Neuronal stem cell (in vitro differentiated cells): ENCODE data around the gene EIF4G3.
"Not testable (repeated sequence)": the region's sequence is repeated elsewhere in the genome, so short reads cannot be mapped to it uniquely, and the experiment has no call there.

Source experiments
- DNase-seq: peaks from one replicate; pipeline ENCODE4 v3.0.0-alpha.2; 2013; ENCODE audit warnings: low spot score
- H2AFZ ChIP-seq: one replicate; pipeline ENCODE4 v1.6.1; 2013; ENCODE audit warnings: mild to moderate bottlenecking, low read length, inconsistent platforms
- H2AK5ac ChIP-seq: 2 replicates; pipeline ENCODE4 v1.6.1; 2013; ENCODE audit warnings: low read depth, mild to moderate bottlenecking, inconsistent platforms, low read length, moderate library complexity, mixed read lengths
- H2BK120ac ChIP-seq: 2 replicates; pipeline ENCODE4 v1.6.1; 2013; ENCODE audit warnings: low read depth, mild to moderate bottlenecking, inconsistent platforms, low read length, moderate library complexity, mixed read lengths
- H2BK12ac ChIP-seq: one replicate; pipeline ENCODE4 v1.6.1; 2013; ENCODE audit warnings: low read length, inconsistent platforms
- H2BK15ac ChIP-seq: 2 replicates; pipeline ENCODE4 v1.6.1; 2013; ENCODE audit warnings: mild to moderate bottlenecking, low read length, inconsistent platforms, mixed read lengths
- H2BK5ac ChIP-seq: one replicate; pipeline ENCODE4 v1.6.1; 2013; ENCODE audit warnings: inconsistent platforms, mild to moderate bottlenecking, low read length, moderate library complexity
- H3K14ac ChIP-seq: one replicate; pipeline ENCODE4 v1.6.1; 2013; ENCODE audit warnings: low read length, inconsistent platforms
- H3K18ac ChIP-seq: 2 replicates; pipeline ENCODE4 v1.6.1; 2013; ENCODE audit warnings: low read length, inconsistent platforms
- H3K23ac ChIP-seq: 2 replicates; pipeline ENCODE4 v1.6.1; 2013; ENCODE audit warnings: low read depth, mild to moderate bottlenecking, mixed read lengths, low read length, inconsistent platforms; ENCODE audit not compliant: poor library complexity
- H3K27ac ChIP-seq: replicated peaks from 3 replicates; pipeline ENCODE4 v1.5.1; 2013; ENCODE audit warnings: low read length, inconsistent platforms
- H3K27me3 ChIP-seq, 3 experiments: 2 replicates each; pipeline ENCODE4 v1.6.1; 2013; ENCODE audit warnings: low read length in 3 of 3, mild to moderate bottlenecking in 2 of 3, inconsistent platforms in 1 of 3, low read depth in 1 of 3, mixed read lengths in 1 of 3, moderate library complexity in 1 of 3; ENCODE audit not compliant: control insufficient read depth in 3 of 3, insufficient read depth in 3 of 3
- H3K36me3 ChIP-seq, 2 donors: replicated peaks in 1 of 2; 2 replicates each; pipeline ENCODE4 v1.6.1; 2013; ENCODE audit warnings: low read length in 2 of 2; ENCODE audit not compliant: control insufficient read depth in 2 of 2, insufficient read depth in 2 of 2
- H3K4ac ChIP-seq: 2 replicates; pipeline ENCODE4 v1.6.1; 2013; ENCODE audit warnings: inconsistent platforms, mild to moderate bottlenecking, low read length, moderate library complexity
- H3K4me1 ChIP-seq, 2 donors: 1 replicate in 1 of 2; 2 replicates in 1 of 2; pipeline ENCODE4 v1.6.1; 2013; ENCODE audit warnings: low read length in 2 of 2, low read depth in 1 of 2; ENCODE audit not compliant: control insufficient read depth in 2 of 2, insufficient read depth in 1 of 2
- H3K4me2 ChIP-seq: one replicate; pipeline ENCODE4 v1.6.1; 2013; ENCODE audit warnings: mild to moderate bottlenecking, low read length, inconsistent platforms; ENCODE audit not compliant: insufficient read depth, poor library complexity, severe bottlenecking
- H3K4me3 ChIP-seq, 2 donors: 2 replicates each; pipeline ENCODE4 v1.5.1; 2013; ENCODE audit warnings: low read length in 2 of 2, mild to moderate bottlenecking in 2 of 2, inconsistent platforms in 1 of 2, moderate library complexity in 1 of 2
- H3K79me1 ChIP-seq: one replicate; pipeline ENCODE4 v1.6.1; 2013; ENCODE audit warnings: low read depth, mild to moderate bottlenecking, inconsistent platforms, low read length, moderate library complexity
- H3K9ac ChIP-seq: one replicate; pipeline ENCODE4 v1.6.1; 2013; ENCODE audit warnings: mild to moderate bottlenecking, low read depth, low read length, inconsistent platforms; ENCODE audit not compliant: poor library complexity
- H3K9me3 ChIP-seq, 2 donors: replicated peaks in 1 of 2; 2 replicates each; pipeline versions ENCODE3 to v1.6.1; 2013; ENCODE audit warnings: low read length in 2 of 2, mild to moderate bottlenecking in 2 of 2, inconsistent platforms in 1 of 2, low read depth in 1 of 2, mixed read lengths in 1 of 2, moderate library complexity in 1 of 2; ENCODE audit not compliant: control insufficient read depth in 2 of 2, insufficient read depth in 1 of 2
- H4K8ac ChIP-seq: one replicate; pipeline ENCODE4 v1.6.1; 2013; ENCODE audit warnings: low read depth, mild to moderate bottlenecking, inconsistent platforms, low read length, moderate library complexity
- H4K91ac ChIP-seq: one replicate; pipeline ENCODE4 v1.6.1; 2013; ENCODE audit warnings: low read length, low read depth, mild to moderate bottlenecking, inconsistent platforms; ENCODE audit not compliant: poor library complexity
- WGBS, 2 donors: extraction: QIAGEN DNeasy Blood & Tissue Kit; methylation state at CpG; one replicate each; pipeline ENCODE4 v1.1.7; 2013; ENCODE audit warnings: missing lambda C conversion rate in 2 of 2, mixed read lengths in 1 of 2; ENCODE audit not compliant: insufficient read length in 2 of 2, insufficient replicate concordance in 1 of 2; ENCODE audit errors: extremely low coverage in 2 of 2; 5-methylcytosine and 5-hydroxymethylcytosine counted together

EIF4G3 gene

GRCh38 chr1:21174230-21174629 is 2.5 kb downstream of the EIF4G3 start:
- peaks cover 3 to 46% of the 10 kb centered on the region in 2 donors for H3K36me3 ChIP-seq
- H4K8ac ChIP-seq, result no peak overlapping the region
- no peak overlapping the region for H3K14ac ChIP-seq
- H2BK15ac ChIP-seq, result no peak overlapping the region
- H3K27ac ChIP-seq, result no peak overlapping the region
- H3K4me3 ChIP-seq, result peak overlapping the region in 1 of 2 donors; percentile 92
- no peaks in the 10 kb centered on the region for H3K79me1 ChIP-seq
- no peak overlapping the region for H3K23ac ChIP-seq
- H3K9ac ChIP-seq, result no peak overlapping the region
- H3K27me3 ChIP-seq, result no peaks in the 10 kb centered on the region
- no peak overlapping the region for H2AFZ ChIP-seq
- DNase-seq, result no peak
- no peak overlapping the region for H2BK12ac ChIP-seq
- H2AK5ac ChIP-seq, result no peak overlapping the region
- peaks cover 6 to 8% of the 10 kb centered on the region in 2 donors for H3K4me1 ChIP-seq
- no peak overlapping the region for H3K4me2 ChIP-seq
- H3K4ac ChIP-seq, result no peak overlapping the region
- no peaks in the 10 kb centered on the region for H3K9me3 ChIP-seq
- no peak overlapping the region for H2BK120ac ChIP-seq
- no CpG with 5 or more reads among the region's 2 CpGs for WGBS, 2 donors
- H3K18ac ChIP-seq, result no peak overlapping the region
- no peak overlapping the region for H2BK5ac ChIP-seq
- H4K91ac ChIP-seq, result no peak overlapping the region

- not testable (repeated sequence) for H4K91ac ChIP-seq, H3K4me3 ChIP-seq, H2BK15ac ChIP-seq, H3K27ac ChIP-seq, H3K9ac ChIP-seq, H3K18ac ChIP-seq, H3K27me3 ChIP-seq, H2BK12ac ChIP-seq, H3K23ac ChIP-seq, H3K79me1 ChIP-seq, H3K4me2 ChIP-seq, H2BK5ac ChIP-seq, H2BK120ac ChIP-seq, H3K4ac ChIP-seq, H2AFZ ChIP-seq, H3K4me1 ChIP-seq, H4K8ac ChIP-seq, DNase-seq, H3K9me3 ChIP-seq, H3K14ac ChIP-seq, H2AK5ac ChIP-seq
- WGBS, 2 donors, result no CpG with 5 or more reads among the region's 12 CpGs
- peaks cover 5 to 58% of the 10 kb centered on the region in 2 donors for H3K36me3 ChIP-seq
Observed at GRCh38 chr1:21173096-21173495, 3.6 kb downstream of the EIF4G3 start.

GRCh38 chr1:21170837-21171236 is 5.9 kb downstream of the EIF4G3 start:
- H3K36me3 ChIP-seq, result peaks cover 15 to 79% of the 10 kb centered on the region in 2 donors
- WGBS, 2 donors, result no CpG with 5 or more reads among the region's 4 CpGs
- not testable (repeated sequence) for H2BK5ac ChIP-seq, H3K14ac ChIP-seq, H2BK15ac ChIP-seq, H3K23ac ChIP-seq, H4K8ac ChIP-seq, DNase-seq, H3K4me1 ChIP-seq, H3K9ac ChIP-seq, H3K4me3 ChIP-seq, H3K4ac ChIP-seq, H3K79me1 ChIP-seq, H3K18ac ChIP-seq, H2BK12ac ChIP-seq, H3K9me3 ChIP-seq, H3K27ac ChIP-seq, H4K91ac ChIP-seq, H3K4me2 ChIP-seq, H2AK5ac ChIP-seq, H3K27me3 ChIP-seq, H2BK120ac ChIP-seq, H2AFZ ChIP-seq

- no CpG with 5 or more reads among the region's 2 CpGs for WGBS, 2 donors
- H3K36me3 ChIP-seq, result peaks cover 15 to 93% of the 10 kb centered on the region in 2 donors
Observed at GRCh38 chr1:21168444-21168843, 8.3 kb downstream of the EIF4G3 start.

More at GRCh38 chr1:21168444-21168843, 8.3 kb downstream of the EIF4G3 start:
- H3K14ac ChIP-seq, result no peak overlapping the region
- no peak overlapping the region for H2BK5ac ChIP-seq
- H4K91ac ChIP-seq, result no peak overlapping the region
- no peak overlapping the region for H2AK5ac ChIP-seq
- no peak overlapping the region for H3K4ac ChIP-seq
- peaks cover 0 to 1% of the 10 kb centered on the region in 2 donors for H3K9me3 ChIP-seq
- H4K8ac ChIP-seq, result no peak overlapping the region
- no peak overlapping the region for H3K27ac ChIP-seq
- H3K9ac ChIP-seq, result no peak overlapping the region
- H2AFZ ChIP-seq, result no peak overlapping the region
- no peak overlapping the region for H2BK15ac ChIP-seq
- H3K4me3 ChIP-seq, result no peak overlapping the region
- H2BK120ac ChIP-seq, result no peak overlapping the region
- H3K79me1 ChIP-seq, result peaks cover 9% of the 10 kb centered on the region
- no peak overlapping the region for H3K18ac ChIP-seq
- H3K4me2 ChIP-seq, result no peak overlapping the region
- no peak overlapping the region for H3K23ac ChIP-seq
- no peaks in the 10 kb centered on the region for H3K27me3 ChIP-seq
- peaks cover 0 to 1% of the 10 kb centered on the region in 2 donors for H3K4me1 ChIP-seq
- H2BK12ac ChIP-seq, result no peak overlapping the region
- no peak for DNase-seq
